Neuronal stem cell (in vitro differentiated cells): ENCODE results near the gene VEPH1.
A peak's percentile ranks its signal among the peaks of the same experiment; 100 is the strongest.

Source experiments
- DNase-seq: peaks from one replicate; pipeline ENCODE4 v3.0.0-alpha.2; 2013; ENCODE audit warnings: low spot score
- H2AFZ ChIP-seq: one replicate; pipeline ENCODE4 v1.6.1; 2013; ENCODE audit warnings: mild to moderate bottlenecking, low read length, inconsistent platforms
- H2AK5ac ChIP-seq: 2 replicates; pipeline ENCODE4 v1.6.1; 2013; ENCODE audit warnings: low read depth, mild to moderate bottlenecking, inconsistent platforms, low read length, moderate library complexity, mixed read lengths
- H2BK120ac ChIP-seq: 2 replicates; pipeline ENCODE4 v1.6.1; 2013; ENCODE audit warnings: low read depth, mild to moderate bottlenecking, inconsistent platforms, low read length, moderate library complexity, mixed read lengths
- H2BK12ac ChIP-seq: one replicate; pipeline ENCODE4 v1.6.1; 2013; ENCODE audit warnings: low read length, inconsistent platforms
- H2BK15ac ChIP-seq: 2 replicates; pipeline ENCODE4 v1.6.1; 2013; ENCODE audit warnings: mild to moderate bottlenecking, low read length, inconsistent platforms, mixed read lengths
- H2BK5ac ChIP-seq: one replicate; pipeline ENCODE4 v1.6.1; 2013; ENCODE audit warnings: inconsistent platforms, mild to moderate bottlenecking, low read length, moderate library complexity
- H3K14ac ChIP-seq: one replicate; pipeline ENCODE4 v1.6.1; 2013; ENCODE audit warnings: low read length, inconsistent platforms
- H3K18ac ChIP-seq: 2 replicates; pipeline ENCODE4 v1.6.1; 2013; ENCODE audit warnings: low read length, inconsistent platforms
- H3K23ac ChIP-seq: 2 replicates; pipeline ENCODE4 v1.6.1; 2013; ENCODE audit warnings: low read depth, mild to moderate bottlenecking, mixed read lengths, low read length, inconsistent platforms; ENCODE audit not compliant: poor library complexity
- H3K27ac ChIP-seq: replicated peaks from 3 replicates; pipeline ENCODE4 v1.5.1; 2013; ENCODE audit warnings: low read length, inconsistent platforms
- H3K27me3 ChIP-seq, 3 experiments: 2 replicates each; pipeline ENCODE4 v1.6.1; 2013; ENCODE audit warnings: low read length in 3 of 3, mild to moderate bottlenecking in 2 of 3, inconsistent platforms in 1 of 3, low read depth in 1 of 3, mixed read lengths in 1 of 3, moderate library complexity in 1 of 3; ENCODE audit not compliant: control insufficient read depth in 3 of 3, insufficient read depth in 3 of 3
- H3K36me3 ChIP-seq, 2 donors: replicated peaks in 1 of 2; 2 replicates each; pipeline ENCODE4 v1.6.1; 2013; ENCODE audit warnings: low read length in 2 of 2; ENCODE audit not compliant: control insufficient read depth in 2 of 2, insufficient read depth in 2 of 2
- H3K4ac ChIP-seq: 2 replicates; pipeline ENCODE4 v1.6.1; 2013; ENCODE audit warnings: inconsistent platforms, mild to moderate bottlenecking, low read length, moderate library complexity
- H3K4me1 ChIP-seq, 2 donors: 1 replicate in 1 of 2; 2 replicates in 1 of 2; pipeline ENCODE4 v1.6.1; 2013; ENCODE audit warnings: low read length in 2 of 2, low read depth in 1 of 2; ENCODE audit not compliant: control insufficient read depth in 2 of 2, insufficient read depth in 1 of 2
- H3K4me2 ChIP-seq: one replicate; pipeline ENCODE4 v1.6.1; 2013; ENCODE audit warnings: mild to moderate bottlenecking, low read length, inconsistent platforms; ENCODE audit not compliant: insufficient read depth, poor library complexity, severe bottlenecking
- H3K4me3 ChIP-seq, 2 donors: 2 replicates each; pipeline ENCODE4 v1.5.1; 2013; ENCODE audit warnings: low read length in 2 of 2, mild to moderate bottlenecking in 2 of 2, inconsistent platforms in 1 of 2, moderate library complexity in 1 of 2
- H3K79me1 ChIP-seq: one replicate; pipeline ENCODE4 v1.6.1; 2013; ENCODE audit warnings: low read depth, mild to moderate bottlenecking, inconsistent platforms, low read length, moderate library complexity
- H3K9ac ChIP-seq: one replicate; pipeline ENCODE4 v1.6.1; 2013; ENCODE audit warnings: mild to moderate bottlenecking, low read depth, low read length, inconsistent platforms; ENCODE audit not compliant: poor library complexity
- H3K9me3 ChIP-seq, 2 donors: replicated peaks in 1 of 2; 2 replicates each; pipeline versions ENCODE3 to v1.6.1; 2013; ENCODE audit warnings: low read length in 2 of 2, mild to moderate bottlenecking in 2 of 2, inconsistent platforms in 1 of 2, low read depth in 1 of 2, mixed read lengths in 1 of 2, moderate library complexity in 1 of 2; ENCODE audit not compliant: control insufficient read depth in 2 of 2, insufficient read depth in 1 of 2
- H4K8ac ChIP-seq: one replicate; pipeline ENCODE4 v1.6.1; 2013; ENCODE audit warnings: low read depth, mild to moderate bottlenecking, inconsistent platforms, low read length, moderate library complexity
- H4K91ac ChIP-seq: one replicate; pipeline ENCODE4 v1.6.1; 2013; ENCODE audit warnings: low read length, low read depth, mild to moderate bottlenecking, inconsistent platforms; ENCODE audit not compliant: poor library complexity
- WGBS, 2 donors: extraction: QIAGEN DNeasy Blood & Tissue Kit; methylation state at CpG; one replicate each; pipeline ENCODE4 v1.1.7; 2013; ENCODE audit warnings: missing lambda C conversion rate in 2 of 2, mixed read lengths in 1 of 2; ENCODE audit not compliant: insufficient read length in 2 of 2, insufficient replicate concordance in 1 of 2; ENCODE audit errors: extremely low coverage in 2 of 2; 5-methylcytosine and 5-hydroxymethylcytosine counted together

The VEPH1 gene

DNA sequence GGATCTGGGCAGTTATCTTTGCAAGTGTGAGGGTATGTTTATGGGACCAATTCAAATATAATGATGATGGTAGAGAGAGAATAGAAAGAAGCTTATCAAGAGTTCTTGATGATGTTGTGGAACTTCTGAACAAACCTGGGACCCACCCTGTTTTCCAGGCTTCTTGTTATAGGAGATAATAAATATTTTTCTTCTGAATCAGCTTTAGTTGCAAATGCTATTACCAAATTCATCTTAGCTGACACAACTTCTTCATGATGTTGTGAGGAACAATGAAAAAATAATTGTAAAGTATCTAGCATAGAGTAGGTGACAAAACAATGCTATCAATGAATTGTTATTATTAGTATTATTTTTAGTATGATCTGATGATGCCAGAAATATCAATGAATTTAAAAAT, 110.1 kb downstream of the VEPH1 start:
- H2BK15ac ChIP-seq = no peak overlapping the region
- no peak overlapping the region for H2BK5ac ChIP-seq
- H2BK120ac ChIP-seq = no peak overlapping the region
- no peaks in the 10 kb centered on the region for H3K79me1 ChIP-seq
- H3K36me3 ChIP-seq = no peaks in the 10 kb centered on the region
- no peak overlapping the region for H2BK12ac ChIP-seq
- H3K4me2 ChIP-seq = no peak overlapping the region
- H3K23ac ChIP-seq = no peak overlapping the region
- no peak overlapping the region for H3K14ac ChIP-seq
- H3K4me1 ChIP-seq = peaks cover 0 to 2% of the 10 kb centered on the region in 2 donors
- no peak overlapping the region for H3K4me3 ChIP-seq
- peaks cover 0 to 24% of the 10 kb centered on the region in 2 donors for H3K9me3 ChIP-seq
- H3K27me3 ChIP-seq = no peaks in the 10 kb centered on the region
- H4K91ac ChIP-seq = no peak overlapping the region
- H3K18ac ChIP-seq = no peak overlapping the region
- H2AK5ac ChIP-seq = no peak overlapping the region
- no peak overlapping the region for H2AFZ ChIP-seq
- no peak for DNase-seq
- no peak overlapping the region for H3K4ac ChIP-seq
- no peak overlapping the region for H4K8ac ChIP-seq
- no peak overlapping the region for H3K9ac ChIP-seq
- no peak overlapping the region for H3K27ac ChIP-seq

DNA sequence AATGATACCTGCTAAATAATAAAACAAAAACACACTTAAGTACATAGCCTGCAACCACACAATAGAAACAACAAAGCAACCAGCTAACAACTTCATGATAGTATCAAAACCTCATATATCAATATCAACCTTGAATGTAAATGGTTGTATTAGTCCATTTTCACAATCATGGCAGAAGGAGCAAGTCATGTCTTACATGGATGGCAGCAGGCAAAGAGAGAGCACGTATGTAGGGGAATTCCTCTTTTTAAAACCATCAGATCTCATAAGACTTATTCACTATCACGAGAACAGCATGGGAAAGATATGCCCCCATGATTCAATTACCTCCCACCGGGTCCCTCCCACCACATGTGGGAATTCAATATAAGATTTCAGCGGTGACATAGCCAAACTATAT, 111.1 kb downstream of the VEPH1 start:
- Histone ChIP-seq H3K4me3 (no peak overlapping the region), H3K23ac (no peak overlapping the region), H3K9ac (no peak overlapping the region), H3K4me2 (no peak overlapping the region), H4K8ac (no peak overlapping the region), H3K27ac (no peak overlapping the region), H3K14ac (no peak overlapping the region), H2AK5ac (no peak overlapping the region), H3K36me3 (no peaks in the 10 kb centered on the region), H3K79me1 (no peaks in the 10 kb centered on the region), H3K4me1 (peaks cover 2 to 6% of the 10 kb centered on the region in 2 donors), H2BK5ac (no peak overlapping the region), H2BK120ac (no peak overlapping the region), H4K91ac (no peak overlapping the region), H2AFZ (no peak overlapping the region), H3K9me3 (peaks cover 0 to 24% of the 10 kb centered on the region in 2 donors), H2BK12ac (no peak overlapping the region), H3K4ac (no peak overlapping the region), H2BK15ac (no peak overlapping the region), H3K27me3 (no peaks in the 10 kb centered on the region), H3K18ac (no peak overlapping the region)
- no CpG with 5 or more reads among the region's 4 CpGs for WGBS, 2 donors
- no peak for DNase-seq

- WGBS, 2 donors = no CpG with 5 or more reads among the region's 9 CpGs
- no peak overlapping the region for H2BK5ac ChIP-seq
- no peak overlapping the region for H3K9ac ChIP-seq
- no peaks in the 10 kb centered on the region for H3K27me3 ChIP-seq
- no peak overlapping the region for H2AFZ ChIP-seq
- no peak overlapping the region for H3K4ac ChIP-seq
- H3K79me1 ChIP-seq = no peaks in the 10 kb centered on the region
- no peak overlapping the region for H2BK12ac ChIP-seq
- no peak overlapping the region for H4K8ac ChIP-seq
- peaks cover 0 to 24% of the 10 kb centered on the region in 2 donors for H3K9me3 ChIP-seq
- H3K4me3 ChIP-seq = peak overlapping the region in 1 of 2 donors; percentile 9
- H3K18ac ChIP-seq = peak overlapping the region; percentile 84
- peak overlapping the region; percentile 76 for H3K23ac ChIP-seq
- H3K27ac ChIP-seq = no peak overlapping the region
- no peak overlapping the region for H3K4me2 ChIP-seq
- H3K14ac ChIP-seq = peak overlapping the region; percentile 83
- peak overlapping the region; percentile 90 for H2BK15ac ChIP-seq
- H4K91ac ChIP-seq = no peak overlapping the region
- no peaks in the 10 kb centered on the region for H3K36me3 ChIP-seq
- peak overlapping the region; percentile 44 for H2BK120ac ChIP-seq
- H3K4me1 ChIP-seq = peaks cover 2 to 6% of the 10 kb centered on the region in 2 donors
- H2AK5ac ChIP-seq = peak overlapping the region; percentile 95
- DNase-seq = no peak
These were observed 112.3 kb downstream of the VEPH1 start for GRCh38 chr3:157390713-157391515.

DNA sequence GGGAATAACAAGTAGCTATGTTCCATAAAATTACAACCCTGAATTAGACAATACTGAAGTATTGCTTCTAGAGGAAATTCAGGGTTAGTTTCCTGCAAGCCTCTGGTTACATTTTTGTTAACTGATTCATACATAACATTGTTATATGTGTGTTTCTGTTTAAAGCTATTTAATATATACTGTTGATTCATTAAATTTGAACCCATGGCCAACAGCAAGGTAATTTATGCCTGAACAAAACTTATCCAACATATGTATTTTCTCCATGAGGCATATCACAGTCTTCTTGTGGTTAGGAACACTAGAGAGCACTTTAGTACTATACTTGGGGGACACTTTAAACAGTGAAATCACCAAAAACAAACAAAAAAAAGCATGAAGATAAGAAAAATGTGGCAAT, 114.2 kb downstream of the VEPH1 start:
- no peak overlapping the region for H3K18ac ChIP-seq
- no peak overlapping the region for H2BK120ac ChIP-seq
- H2AFZ ChIP-seq = no peak overlapping the region
- H2BK15ac ChIP-seq = no peak overlapping the region
- no peaks in the 10 kb centered on the region for H3K36me3 ChIP-seq
- H3K9ac ChIP-seq = no peak overlapping the region
- no peak overlapping the region for H2AK5ac ChIP-seq
- DNase-seq = no peak
- H2BK12ac ChIP-seq = no peak overlapping the region
- H3K23ac ChIP-seq = no peak overlapping the region
- H3K27ac ChIP-seq = no peak overlapping the region
- H3K14ac ChIP-seq = no peak overlapping the region
- peaks cover 2 to 16% of the 10 kb centered on the region in 2 donors for H3K4me1 ChIP-seq
- H3K4ac ChIP-seq = no peak overlapping the region
- H3K79me1 ChIP-seq = no peaks in the 10 kb centered on the region
- peaks cover 0 to 24% of the 10 kb centered on the region in 2 donors for H3K9me3 ChIP-seq
- no peak overlapping the region for H4K91ac ChIP-seq
- no peak overlapping the region for H3K4me2 ChIP-seq
- no peak overlapping the region for H2BK5ac ChIP-seq
- no peak overlapping the region for H4K8ac ChIP-seq
- no peaks in the 10 kb centered on the region for H3K27me3 ChIP-seq
- H3K4me3 ChIP-seq = no peak overlapping the region
